Nephron progenitor cell (in vitro differentiated cells): Measurements from ENCODE around the gene PTGES3L.
"Not testable (repeated sequence)": the region's sequence is repeated elsewhere in the genome, so short reads cannot be mapped to it uniquely, and the experiment has no call there.

ENCODE experiments used
- DNase-seq: peaks from one replicate; pipeline ENCODE4 v3.0.0; 2021
- H3K27ac Mint-ChIP-seq: 2 replicates; pipeline ENCODE4 v1.8.0; 2021; ENCODE audit warnings: mild to moderate bottlenecking, moderate library complexity, mixed read lengths
- H3K27me3 Mint-ChIP-seq: 2 replicates; pipeline ENCODE4 v1.8.0; 2021; ENCODE audit warnings: mild to moderate bottlenecking, low read depth, mixed read lengths; ENCODE audit not compliant: poor library complexity
- H3K36me3 Mint-ChIP-seq: 2 replicates; pipeline ENCODE4 v1.8.0; 2021; ENCODE audit warnings: low read depth, mixed read lengths
- H3K4me1 Mint-ChIP-seq: 2 replicates; pipeline ENCODE4 v1.8.0; 2021; ENCODE audit warnings: mixed read lengths
- H3K4me3 Mint-ChIP-seq: 2 replicates; pipeline ENCODE4 v1.8.0; 2021; ENCODE audit warnings: mild to moderate bottlenecking, moderate library complexity, mixed read lengths
- H3K9me3 Mint-ChIP-seq: 2 replicates; pipeline ENCODE4 v1.8.0; 2021; ENCODE audit warnings: mild to moderate bottlenecking, moderate library complexity, mixed read lengths
- TF ChIP-seq, protein P1 (sequence below): fragments of 200-600 bp; sonication (generic); IDR thresholded peaks from 2 replicates; pipeline ENCODE4 v1.5.0; 2021; ENCODE audit warnings: antibody characterized with exemption

The PTGES3L gene

GRCh38 chr17:43006639-43007551 is 27.0 kb upstream of the PTGES3L start, which contains the start of gene IFI35:
TSS of gene IFI35 (plus strand) at chr17:43006784. CDS start at chr17:43006948, 164 bp downstream.
- H3K27ac Mint-ChIP-seq, result peak within 1 kb of the TSS; percentile 86
- peaks cover 24% of the 10 kb centered on the region for H3K36me3 Mint-ChIP-seq
- H3K27me3 Mint-ChIP-seq, result no peaks in the 10 kb centered on the region
- peak within 1 kb of the TSS; percentile 76 for H3K4me3 Mint-ChIP-seq
- no peaks in the 10 kb centered on the region for H3K9me3 Mint-ChIP-seq
- DNase-seq, result peak; percentile 58
- TF ChIP-seq, protein P1, sequence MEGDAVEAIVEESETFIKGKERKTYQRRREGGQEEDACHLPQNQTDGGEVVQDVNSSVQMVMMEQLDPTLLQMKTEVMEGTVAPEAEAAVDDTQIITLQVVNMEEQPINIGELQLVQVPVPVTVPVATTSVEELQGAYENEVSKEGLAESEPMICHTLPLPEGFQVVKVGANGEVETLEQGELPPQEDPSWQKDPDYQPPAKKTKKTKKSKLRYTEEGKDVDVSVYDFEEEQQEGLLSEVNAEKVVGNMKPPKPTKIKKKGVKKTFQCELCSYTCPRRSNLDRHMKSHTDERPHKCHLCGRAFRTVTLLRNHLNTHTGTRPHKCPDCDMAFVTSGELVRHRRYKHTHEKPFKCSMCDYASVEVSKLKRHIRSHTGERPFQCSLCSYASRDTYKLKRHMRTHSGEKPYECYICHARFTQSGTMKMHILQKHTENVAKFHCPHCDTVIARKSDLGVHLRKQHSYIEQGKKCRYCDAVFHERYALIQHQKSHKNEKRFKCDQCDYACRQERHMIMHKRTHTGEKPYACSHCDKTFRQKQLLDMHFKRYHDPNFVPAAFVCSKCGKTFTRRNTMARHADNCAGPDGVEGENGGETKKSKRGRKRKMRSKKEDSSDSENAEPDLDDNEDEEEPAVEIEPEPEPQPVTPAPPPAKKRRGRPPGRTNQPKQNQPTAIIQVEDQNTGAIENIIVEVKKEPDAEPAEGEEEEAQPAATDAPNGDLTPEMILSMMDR, result no peak
- peaks cover 9% of the 10 kb centered on the region for H3K4me1 Mint-ChIP-seq

DNA sequence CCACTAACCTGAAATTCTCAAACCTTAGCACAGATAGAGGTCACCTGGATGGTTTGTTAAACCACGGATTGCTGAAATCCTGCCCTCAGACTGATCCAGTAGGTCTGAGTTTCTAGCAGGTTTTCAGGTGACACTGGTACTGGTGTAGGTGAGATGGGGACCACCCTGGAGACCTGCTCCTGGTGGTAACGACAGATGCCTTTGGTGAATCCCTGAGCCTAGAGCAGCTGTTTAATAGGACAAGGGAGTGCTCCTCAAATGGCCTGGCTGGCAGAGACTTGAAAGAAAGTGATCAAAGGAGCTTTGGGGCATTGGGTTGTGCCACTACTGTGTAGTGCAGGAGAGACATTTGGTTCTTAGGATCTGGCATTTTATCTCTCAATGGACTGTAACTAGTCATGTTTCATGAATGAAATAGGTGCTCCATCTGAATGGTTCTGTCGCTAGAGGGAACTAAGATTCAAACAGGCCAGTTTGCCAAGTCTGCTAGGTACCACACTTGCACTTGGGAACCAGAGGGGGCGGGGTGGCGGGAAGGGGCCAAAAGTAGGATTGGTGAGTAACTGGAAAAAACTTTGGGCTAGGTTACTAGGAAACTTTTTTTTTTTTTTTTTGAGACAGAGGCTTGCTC is 23.8 kb upstream of the PTGES3L start:
- peak overlapping the region; percentile 87 for H3K27ac Mint-ChIP-seq

DNA sequence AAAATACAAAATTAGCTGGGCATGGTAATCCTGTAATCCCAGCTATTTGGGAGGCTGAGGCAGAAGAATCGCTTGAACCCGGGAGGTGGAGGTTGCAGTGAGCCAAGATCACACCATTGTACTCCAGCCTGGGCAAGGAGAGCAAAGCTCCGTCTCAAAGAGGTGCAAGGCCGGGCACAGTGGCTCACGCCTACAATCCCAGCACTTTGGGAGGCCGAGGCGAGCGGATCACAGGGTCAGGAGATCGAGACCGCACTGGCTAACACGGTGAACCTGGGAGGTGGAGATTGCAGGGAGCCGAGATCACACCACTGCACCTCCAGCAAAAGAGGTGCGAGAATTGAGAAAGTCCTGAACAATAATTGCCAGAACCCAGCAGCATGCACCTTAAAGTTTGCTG is 21.0 kb upstream of the PTGES3L start:
- H3K4me3 Mint-ChIP-seq, DNase-seq: not testable (repeated sequence)

More for the DNA sequence above, 23.8 kb upstream of the PTGES3L start:
- H3K4me1 Mint-ChIP-seq, result peaks cover 25% of the 10 kb centered on the region
- no peaks in the 10 kb centered on the region for H3K9me3 Mint-ChIP-seq
- H3K4me3 Mint-ChIP-seq, result no peak overlapping the region
- DNase-seq, result no peak
- peaks cover 44% of the 10 kb centered on the region for H3K36me3 Mint-ChIP-seq
- H3K27me3 Mint-ChIP-seq, result no peaks in the 10 kb centered on the region
- TF ChIP-seq, protein P1, result no peak

DNA sequence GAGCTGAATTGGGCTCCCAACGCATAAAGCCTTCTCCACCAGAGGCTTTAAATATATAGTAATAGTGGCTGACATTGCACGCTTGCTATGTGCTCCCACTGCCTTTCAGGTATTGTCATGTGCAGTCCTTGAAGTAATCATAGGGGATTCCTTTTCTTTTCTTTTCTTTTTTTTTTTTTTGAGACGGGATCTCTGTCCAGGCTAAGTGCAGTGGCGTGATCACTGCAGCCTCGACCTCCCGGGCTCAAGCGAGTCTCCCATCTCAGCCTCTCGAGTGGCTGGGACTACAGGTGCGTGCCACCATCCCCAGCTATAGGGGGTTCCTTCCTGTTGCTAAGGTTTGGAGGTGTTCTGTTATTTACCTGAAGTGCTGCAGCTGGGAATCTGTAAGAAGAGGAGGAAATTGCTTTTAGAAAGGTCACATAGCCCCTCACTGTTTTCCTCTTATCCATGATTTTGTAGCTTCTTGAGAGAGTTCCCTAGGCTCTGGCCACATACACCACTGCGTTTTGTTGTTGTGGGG is 19.2 kb upstream of the PTGES3L start:
- Mint-ChIP-seq H3K27me3 (no peaks in the 10 kb centered on the region), H3K4me3 (peak overlapping the region; percentile 99), H3K4me1 (peaks cover 32% of the 10 kb centered on the region), H3K27ac (peak overlapping the region; percentile 100), H3K36me3 (peaks cover 44% of the 10 kb centered on the region), H3K9me3 (no peaks in the 10 kb centered on the region)
- no peak for DNase-seq
- TF ChIP-seq, protein P1, result no peak

More for the DNA sequence above, 21.0 kb upstream of the PTGES3L start:
- H3K27me3 Mint-ChIP-seq, H3K9me3 Mint-ChIP-seq: not testable (repeated sequence)
- Mint-ChIP-seq H3K4me1 (peaks cover 32% of the 10 kb centered on the region), H3K36me3 (peaks cover 44% of the 10 kb centered on the region), H3K27ac (peak overlapping the region; percentile 81)

GRCh38 chr17:42997984-42998938 is 18.4 kb upstream of the PTGES3L start, which contains the start of gene RPL27:
TSS of gene RPL27 (plus strand) at chr17:42998419. CDS start at chr17:42998751, 332 bp downstream.
- Mint-ChIP-seq H3K4me1 (peaks cover 32% of the 10 kb centered on the region), H3K36me3 (peaks cover 37% of the 10 kb centered on the region), H3K4me3 (peak within 1 kb of the TSS; percentile 99), H3K27ac (peak within 1 kb of the TSS; percentile 100), H3K9me3 (no peaks in the 10 kb centered on the region), H3K27me3 (no peaks in the 10 kb centered on the region)
- TF ChIP-seq, protein P1, result peak; percentile 82
- peak; percentile 93 for DNase-seq
